Osteoblast (primary cell): ENCODE results near the gene MTERF1. TPM values are rescaled to one million over a fixed set of nuclear protein-coding genes. Genes with fewer than 3 reads are reported as not detected.

Experiments used
- DNase-seq: peaks from one replicate; pipeline ENCODE4 v3.0.0; 2011; ENCODE audit warnings: low spot score, mixed read lengths; ENCODE audit not compliant: insufficient read length; ENCODE audit errors: missing footprints
- H2AFZ ChIP-seq: 2 replicates; pipeline ENCODE4 v1.6.0; 2011; ENCODE audit warnings: mild to moderate bottlenecking, low read length
- H3K27ac ChIP-seq: 2 replicates; pipeline ENCODE4 v1.5.1; 2011; ENCODE audit warnings: mild to moderate bottlenecking, low read depth, low read length, moderate library complexity
- H3K27me3 ChIP-seq: 2 replicates; pipeline ENCODE4 v1.6.0; 2012; ENCODE audit warnings: mild to moderate bottlenecking, control low read depth, inconsistent platforms, low read length, moderate library complexity; ENCODE audit not compliant: insufficient read depth
- H3K36me3 ChIP-seq: 2 replicates; pipeline ENCODE4 v1.5.1; 2011; ENCODE audit warnings: mild to moderate bottlenecking, low read length, control low read depth, moderate library complexity; ENCODE audit not compliant: insufficient read depth
- H3K4me1 ChIP-seq: 2 replicates; pipeline ENCODE4 v1.5.1; 2011; ENCODE audit warnings: mild to moderate bottlenecking, low read length, control low read depth, moderate library complexity; ENCODE audit not compliant: insufficient read depth
- H3K4me2 ChIP-seq: 2 replicates; pipeline ENCODE4 v1.6.0; 2011; ENCODE audit warnings: mild to moderate bottlenecking, low read length; ENCODE audit not compliant: insufficient read depth
- H3K4me3 ChIP-seq: fragments of 200-600 bp; sonication (generic); 3 replicates; pipeline ENCODE4 v1.5.1; 2012; ENCODE audit warnings: mild to moderate bottlenecking, low read length, inconsistent platforms; ENCODE audit not compliant: insufficient read depth
- H3K79me2 ChIP-seq: 2 replicates; pipeline ENCODE4 v1.6.0; 2012; ENCODE audit warnings: mild to moderate bottlenecking, low read length, control low read depth, inconsistent platforms; ENCODE audit not compliant: insufficient read depth
- H3K9me3 ChIP-seq: 2 replicates; pipeline ENCODE4 v1.5.1; 2011; ENCODE audit warnings: low read depth, low read length, control low read depth
- H4K20me1 ChIP-seq: 2 replicates; pipeline ENCODE4 v1.6.0; 2012; ENCODE audit warnings: mild to moderate bottlenecking, low read length, control low read depth; ENCODE audit not compliant: insufficient read depth
- CTCF ChIP-seq: IDR thresholded peaks from 2 replicates; pipeline ENCODE4 v1.5.1; 2011; ENCODE audit warnings: mild to moderate bottlenecking, low read depth, low read length, moderate library complexity; ENCODE audit errors: extremely low read depth
- total RNA-seq: library from RNA; depleted of rRNA; stranded (reverse); fragments of >200 nt; gene quantifications from 2 replicates; pipeline ENCODE4 v1.2.3, GENCODE V29; 2012

The MTERF1 gene
- total RNA-seq, 1 donor, result 13.0 TPM

- no peaks in the 10 kb centered on the region for H3K36me3 ChIP-seq
- H3K79me2 ChIP-seq, result no peaks in the 10 kb centered on the region
- DNase-seq, result no peak
- H3K9me3 ChIP-seq, result no peaks in the 10 kb centered on the region
- H4K20me1 ChIP-seq, result no peaks in the 10 kb centered on the region
- no peak overlapping the region for H3K4me3 ChIP-seq
- no peak overlapping the region for H3K4me2 ChIP-seq
- no peak for TF ChIP-seq CTCF
- no peak overlapping the region for H3K27ac ChIP-seq
- no peak overlapping the region for H2AFZ ChIP-seq
- H3K27me3 ChIP-seq, result no peaks in the 10 kb centered on the region
- H3K4me1 ChIP-seq, result no peaks in the 10 kb centered on the region
These were observed 45.2 kb downstream of the MTERF1 start for GRCh38 chr7:91835091-91835825.

- H3K27ac ChIP-seq, result no peak overlapping the region
- H4K20me1 ChIP-seq, result no peaks in the 10 kb centered on the region
- H3K27me3 ChIP-seq, result no peaks in the 10 kb centered on the region
- no peaks in the 10 kb centered on the region for H3K9me3 ChIP-seq
- no peak overlapping the region for H3K4me2 ChIP-seq
- H2AFZ ChIP-seq, result no peak overlapping the region
- no peaks in the 10 kb centered on the region for H3K36me3 ChIP-seq
- H3K4me3 ChIP-seq, result no peak overlapping the region
- H3K79me2 ChIP-seq, result no peaks in the 10 kb centered on the region
- H3K4me1 ChIP-seq, result no peaks in the 10 kb centered on the region
- no peak for TF ChIP-seq CTCF
- DNase-seq, result no peak
These were observed 47.9 kb downstream of the MTERF1 start for GRCh38 chr7:91832493-91833045.

- TF ChIP-seq CTCF, result no peak
- no peak for DNase-seq
- H3K36me3 ChIP-seq, result no peaks in the 10 kb centered on the region
- H2AFZ ChIP-seq, result no peak overlapping the region
- no peaks in the 10 kb centered on the region for H3K27me3 ChIP-seq
- H3K27ac ChIP-seq, result no peak overlapping the region
- no peaks in the 10 kb centered on the region for H3K9me3 ChIP-seq
- H3K4me1 ChIP-seq, result no peaks in the 10 kb centered on the region
- no peak overlapping the region for H3K4me2 ChIP-seq
- no peaks in the 10 kb centered on the region for H3K79me2 ChIP-seq
- H4K20me1 ChIP-seq, result no peaks in the 10 kb centered on the region
- no peak overlapping the region for H3K4me3 ChIP-seq
These were observed 53.3 kb downstream of the MTERF1 start for GRCh38 chr7:91827169-91827568.

DNA sequence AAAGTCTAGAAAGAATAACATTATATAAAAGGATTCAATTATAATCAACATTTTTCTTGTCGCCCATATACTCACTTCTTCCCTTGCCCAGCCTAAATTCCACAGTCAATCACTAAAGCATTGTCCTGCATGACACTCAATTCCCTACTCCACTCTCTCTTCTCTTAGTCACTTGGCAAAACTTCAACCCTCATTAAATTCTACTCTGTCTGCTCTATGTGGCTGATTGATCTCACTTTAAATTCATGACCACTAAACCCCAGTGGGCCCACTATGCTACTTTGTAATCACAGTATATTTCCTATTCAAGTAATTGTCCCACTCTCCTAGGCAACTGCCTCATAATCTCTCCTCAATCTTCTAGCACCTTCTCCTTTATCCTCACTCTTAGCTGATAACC is 54.1 kb downstream of the MTERF1 start:
- Histone ChIP-seq H3K4me3 (no peak overlapping the region), H3K9me3 (no peaks in the 10 kb centered on the region), H3K4me2 (no peak overlapping the region), H3K27me3 (no peaks in the 10 kb centered on the region), H2AFZ (no peak overlapping the region), H3K4me1 (no peaks in the 10 kb centered on the region), H3K79me2 (no peaks in the 10 kb centered on the region), H3K27ac (no peak overlapping the region), H3K36me3 (no peaks in the 10 kb centered on the region), H4K20me1 (no peaks in the 10 kb centered on the region)
- DNase-seq, result no peak
- TF ChIP-seq CTCF, result no peak
